Omental fat pad (tissue), 4 donors: ENCODE data around the gene PUM2. TPM values are rescaled to one million over a fixed set of nuclear protein-coding genes. Genes with fewer than 3 reads are reported as not detected.

Experiments
- ATAC-seq: fragments of 150-250 bp; one replicate; pipeline ENCODE4 v1.9.1; 2016; ENCODE audit warnings: mild to moderate bottlenecking, moderate library complexity; ENCODE audit not compliant: low FRiP score
- DNase-seq: peaks from one replicate; pipeline ENCODE4 v3.0.0-alpha.2; 2019; ENCODE audit warnings: low spot score
- total RNA-seq, 4 donors: library from RNA; depleted of rRNA; stranded (reverse); fragments of >200 nt; gene quantifications; one replicate each; pipeline ENCODE4 v1.1.0, GENCODE V29; 2016
- TF ChIP-seq, protein P1 (sequence below), 3 donors: fragments of 450-650 bp; IDR thresholded peaks; one replicate each; pipeline ENCODE4 v1.5.1; 2016 to 2017; ENCODE audit warnings: antibody characterized with exemption in 3 of 3, mild to moderate bottlenecking in 3 of 3, moderate library complexity in 2 of 3

PUM2 gene
- total RNA-seq, 4 donors from 2014 or later: 42.3 to 72.4 (median 57.8) TPM

DNA sequence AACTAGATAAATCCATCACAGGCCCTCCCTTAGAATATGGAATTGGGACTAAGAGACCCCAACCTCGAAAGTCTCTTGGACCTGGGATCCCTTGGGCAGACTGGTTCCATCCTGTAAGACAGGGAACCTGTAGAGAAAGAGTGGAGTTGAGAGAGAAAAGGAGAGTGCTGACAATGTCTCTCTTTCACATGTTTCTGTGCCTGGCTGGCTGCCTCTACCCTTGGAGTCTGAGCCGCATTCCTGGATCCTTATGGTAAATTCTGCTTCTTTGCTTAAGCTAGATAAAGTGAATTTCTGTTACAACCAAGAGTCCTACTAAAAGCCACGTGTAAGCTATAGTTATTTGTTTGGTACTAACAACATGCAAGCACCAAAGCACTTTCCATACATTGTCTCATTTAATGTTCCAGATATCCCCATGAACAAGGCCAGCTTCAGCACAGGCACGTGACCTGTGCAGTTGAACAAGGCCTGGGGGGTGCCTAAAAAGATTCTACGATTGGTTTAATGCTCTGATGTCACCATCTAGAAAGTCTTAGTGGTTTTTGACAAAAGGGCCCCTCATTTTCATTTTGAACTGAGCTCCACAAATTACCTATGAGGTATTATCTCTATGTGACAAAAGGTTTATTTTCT lies 2.1 kb upstream of the PUM2 start:
- TF ChIP-seq, protein P1, sequence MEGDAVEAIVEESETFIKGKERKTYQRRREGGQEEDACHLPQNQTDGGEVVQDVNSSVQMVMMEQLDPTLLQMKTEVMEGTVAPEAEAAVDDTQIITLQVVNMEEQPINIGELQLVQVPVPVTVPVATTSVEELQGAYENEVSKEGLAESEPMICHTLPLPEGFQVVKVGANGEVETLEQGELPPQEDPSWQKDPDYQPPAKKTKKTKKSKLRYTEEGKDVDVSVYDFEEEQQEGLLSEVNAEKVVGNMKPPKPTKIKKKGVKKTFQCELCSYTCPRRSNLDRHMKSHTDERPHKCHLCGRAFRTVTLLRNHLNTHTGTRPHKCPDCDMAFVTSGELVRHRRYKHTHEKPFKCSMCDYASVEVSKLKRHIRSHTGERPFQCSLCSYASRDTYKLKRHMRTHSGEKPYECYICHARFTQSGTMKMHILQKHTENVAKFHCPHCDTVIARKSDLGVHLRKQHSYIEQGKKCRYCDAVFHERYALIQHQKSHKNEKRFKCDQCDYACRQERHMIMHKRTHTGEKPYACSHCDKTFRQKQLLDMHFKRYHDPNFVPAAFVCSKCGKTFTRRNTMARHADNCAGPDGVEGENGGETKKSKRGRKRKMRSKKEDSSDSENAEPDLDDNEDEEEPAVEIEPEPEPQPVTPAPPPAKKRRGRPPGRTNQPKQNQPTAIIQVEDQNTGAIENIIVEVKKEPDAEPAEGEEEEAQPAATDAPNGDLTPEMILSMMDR (IDR thresholded peaks at IDR 0.05): no peak
- ATAC-seq (no peak), DNase-seq (no peak)

DNA sequence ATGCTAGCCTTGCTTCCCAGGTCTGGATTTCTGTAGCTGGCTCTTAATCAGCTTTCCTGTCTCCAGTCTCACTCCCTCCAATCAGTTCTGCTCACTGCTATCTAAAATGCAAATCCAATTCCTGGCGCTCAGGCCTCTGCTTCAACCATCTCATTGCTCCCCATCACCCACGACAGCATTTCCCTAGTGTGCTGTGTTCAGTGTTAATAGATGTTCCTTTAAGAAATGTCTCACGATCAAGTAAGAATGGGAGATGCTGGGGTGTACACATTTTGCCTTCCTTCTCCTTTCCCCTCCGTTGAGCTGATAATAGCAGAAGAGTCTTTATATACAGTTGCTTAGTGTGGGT lies 1.6 kb upstream of the PUM2 start:
- no peak for ATAC-seq
- TF ChIP-seq, protein P1 (IDR thresholded peaks at IDR 0.05): no peak
- DNase-seq: no peak

DNA sequence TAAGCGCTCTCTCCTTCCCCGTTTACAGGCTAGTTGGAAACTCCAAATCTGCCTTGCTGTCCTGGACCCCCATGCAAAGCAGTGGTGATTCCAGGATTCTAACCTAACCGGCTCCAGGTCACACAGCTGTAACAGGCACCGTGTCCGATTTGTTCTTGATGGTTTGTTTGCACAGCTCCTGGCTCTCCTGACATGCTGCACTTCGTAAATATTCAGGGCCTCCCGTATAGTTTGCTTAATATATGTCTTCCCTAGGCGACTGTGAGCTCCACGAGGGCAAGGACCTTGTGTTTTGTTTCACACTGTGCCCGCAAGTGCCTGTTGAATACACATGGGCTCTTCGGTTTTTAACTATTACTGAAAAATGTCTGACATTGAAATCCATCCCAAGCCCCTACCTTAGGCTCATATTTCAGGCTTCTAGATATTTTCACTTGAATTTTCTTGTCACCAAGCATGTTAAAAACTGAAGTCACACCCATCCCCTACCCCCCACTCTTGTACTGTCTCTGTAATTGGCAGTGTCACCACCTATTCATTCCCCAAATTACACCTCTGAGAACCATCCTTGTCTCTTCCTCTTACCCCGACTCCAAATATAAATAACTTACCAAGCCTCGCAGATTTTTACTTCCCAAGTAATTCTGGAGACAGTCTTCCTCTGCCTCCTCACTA lies 1.0 kb upstream of the PUM2 start:
- TF ChIP-seq, protein P1 (IDR thresholded peaks at IDR 0.05): no peak
- DNase-seq: no peak
- peak; percentile 5 for ATAC-seq

DNA sequence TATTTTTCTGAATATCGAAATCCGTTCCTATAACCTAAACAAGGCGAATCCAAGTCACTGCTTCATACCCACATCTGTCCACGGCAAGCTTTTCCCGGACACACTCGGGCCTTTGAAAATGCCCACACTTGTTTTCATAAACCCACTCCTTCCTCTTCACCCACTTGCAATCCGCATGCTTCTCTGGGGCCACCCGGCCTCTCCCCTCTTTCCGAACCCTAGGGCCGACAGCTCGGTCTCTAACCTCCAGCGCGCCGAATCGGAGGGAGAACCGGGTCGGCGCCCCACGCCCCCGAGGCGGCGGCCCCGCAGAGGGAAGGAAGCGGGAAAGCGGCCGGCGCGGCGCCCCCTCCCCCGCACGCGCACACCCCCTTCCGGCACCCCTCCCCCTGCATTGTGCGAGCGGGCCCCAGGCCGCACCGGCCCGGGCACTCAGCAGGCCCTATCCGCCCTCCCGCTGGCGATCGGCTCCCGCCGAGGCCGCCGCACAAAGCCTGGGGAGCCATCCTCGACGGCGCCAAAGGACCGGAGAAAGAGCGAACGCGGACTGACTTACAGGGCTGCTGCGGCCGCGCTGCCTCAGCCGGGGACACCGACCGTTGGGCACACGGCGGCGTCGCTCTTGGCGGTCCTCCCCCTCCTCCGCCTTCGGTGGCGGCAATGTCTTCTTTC lies 467 bp downstream of the PUM2 start:
- no peak for DNase-seq
- TF ChIP-seq, protein P1 (IDR thresholded peaks at IDR 0.05): no peak
- peak; percentile 63 for ATAC-seq

DNA sequence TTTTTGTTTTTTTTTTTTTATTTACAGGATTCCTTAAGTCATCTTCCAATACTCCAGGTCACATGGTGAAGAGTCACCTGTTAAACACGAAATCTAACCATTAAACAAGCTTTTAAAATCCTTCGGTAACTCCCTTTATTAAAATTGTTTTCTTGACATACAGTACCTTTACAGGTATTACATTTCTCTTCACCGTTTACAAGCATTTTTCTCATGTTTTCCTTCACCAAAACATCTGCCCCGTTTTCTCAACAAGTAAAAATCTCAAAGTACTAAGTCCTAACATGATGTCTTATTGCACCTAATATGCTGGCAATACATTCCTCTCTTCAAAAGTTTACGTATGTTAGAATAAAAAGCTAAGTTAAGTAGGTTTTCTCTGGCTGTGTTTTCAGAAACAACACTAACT lies 1.1 kb downstream of the PUM2 start:
- no peak for ATAC-seq
- DNase-seq: no peak
- TF ChIP-seq, protein P1 (IDR thresholded peaks at IDR 0.05): no peak

DNA sequence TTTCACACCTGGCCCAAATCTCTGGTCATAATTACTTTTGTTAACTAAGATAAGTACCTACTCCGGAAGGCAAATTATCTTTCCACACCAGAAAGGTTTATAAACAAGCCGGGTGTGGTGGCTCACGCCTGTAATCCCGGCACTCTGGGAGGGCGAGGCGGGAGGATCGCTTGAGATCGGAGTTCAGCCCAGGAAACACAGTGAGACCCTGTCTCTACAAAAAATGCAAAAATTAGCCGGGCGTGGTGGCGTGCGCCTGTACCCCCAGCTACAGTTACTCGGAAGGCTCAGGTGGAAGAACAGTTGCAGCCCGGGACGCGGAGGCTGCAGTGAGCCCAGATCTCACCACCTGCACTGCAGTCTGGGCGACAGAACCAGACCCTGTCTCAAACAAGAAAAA lies 2.1 kb downstream of the PUM2 start:
- no peak for ATAC-seq
- TF ChIP-seq, protein P1 (IDR thresholded peaks at IDR 0.05): no peak
- DNase-seq: no peak
